Psoas muscle (tissue), 8 donors: Measurements from ENCODE around the gene ABHD3. TPM values are rescaled to one million over a fixed set of nuclear protein-coding genes. Genes with fewer than 3 reads are reported as not detected.
A peak's percentile ranks its signal among the peaks of the same experiment; 100 is the strongest.
"Not testable (repeated sequence)": the region's sequence is repeated elsewhere in the genome, so short reads cannot be mapped to it uniquely, and the experiment has no call there.

Experiments used
- ATAC-seq, 4 donors: fragments of 200-7000 bp; cut with Tn5 transposase; one replicate each; pipeline ENCODE4 v1.9.1; 2020; ENCODE audit warnings: moderate library complexity in 3 of 4, mild to moderate bottlenecking in 2 of 4
- DNase-seq, 2 donors: peaks; one replicate each; pipeline ENCODE4 v3.0.0-alpha.2; 2020
- H3K27ac ChIP-seq: fragments of 200-600 bp; one replicate; pipeline ENCODE4 v1.8.0; 2022
- H3K27me3 ChIP-seq, 3 donors: fragments of 200-600 bp in 1 of 3; one replicate each; pipeline versions ENCODE4 v1.6.1 to v1.8.0; 2013 to 2022; ENCODE audit warnings: low read length in 2 of 3, mild to moderate bottlenecking in 2 of 3, moderate library complexity in 1 of 3; ENCODE audit not compliant: insufficient read depth in 3 of 3
- H3K36me3 ChIP-seq, 2 donors: fragments of 200-600 bp in 1 of 2; one replicate each; pipeline versions ENCODE4 v1.6.1 to v1.8.0; 2013 to 2022; ENCODE audit warnings: low read depth in 1 of 2, mild to moderate bottlenecking in 1 of 2, moderate library complexity in 1 of 2; ENCODE audit not compliant: insufficient read depth in 1 of 2
- H3K4me1 ChIP-seq: fragments of 200-600 bp; one replicate; pipeline ENCODE4 v1.8.0; 2022
- H3K4me3 ChIP-seq: fragments of 200-600 bp; one replicate; pipeline ENCODE4 v1.8.0; 2022; ENCODE audit warnings: mild to moderate bottlenecking
- H3K9me3 ChIP-seq: fragments of 200-600 bp; one replicate; pipeline ENCODE4 v1.8.0; 2022
- WGBS, 3 donors: extraction: QIAGEN DNeasy Blood & Tissue Kit; methylation state at CpG; one replicate each; pipeline versions ENCODE4 v1.1.6 to v1.1.7; 2013; 5-methylcytosine and 5-hydroxymethylcytosine counted together
- intact Hi-C, 2 donors: fragments of 100-400 bp; cut with DNase I; formaldehyde crosslinking; loops; one replicate each; pipeline versions ENCODE4 v1.11.0 to v1.14.2; 2022
- polyA plus RNA-seq, 3 donors: library from polyadenylated mRNA; stranded (reverse); fragments of 200-250 nt; gene quantifications; one replicate each; pipeline ENCODE4 v1.2.3, GENCODE V29; 2013
- total RNA-seq, 4 donors: library from RNA; stranded (reverse); fragmentation: NEBNext Ultra II Directional in 2 of 4; extraction: Animal tissue kit (Norgen Biotek cat#: 25700) in 2 of 4; gene quantifications; one replicate each; pipeline versions ENCODE4 v1.2.1 to v1.2.4, GENCODE V29; 2021 to 2023
- TF ChIP-seq, protein P1 (sequence below): fragments of 200-600 bp; IDR thresholded peaks from one replicate; pipeline ENCODE4 v1.8.0; 2022; ENCODE audit warnings: antibody characterized with exemption
- donor health status: healthy with polysubstance abuse.
- donor health status: DM: no; HTN: no; CAD: no; lungs with moderate emphysema.
- donor health status: Bipolar disorder and iron deficiency.
- donor health status: healthy.
- donor health status: DM: yes; HTN: yes; CAD: no.
- donor health status: DM: no; HTN: no; CAD: no.
- donor health status: DM: no; HTN: no; CAD: no.
- donor health status: DM: yes; HTN: yes; CAD: no.

The ABHD3 gene
- total and polyA plus RNA-seq, 7 donors, result 3.8 to 12.4 (median 5.9) TPM

- TF ChIP-seq, protein P1, sequence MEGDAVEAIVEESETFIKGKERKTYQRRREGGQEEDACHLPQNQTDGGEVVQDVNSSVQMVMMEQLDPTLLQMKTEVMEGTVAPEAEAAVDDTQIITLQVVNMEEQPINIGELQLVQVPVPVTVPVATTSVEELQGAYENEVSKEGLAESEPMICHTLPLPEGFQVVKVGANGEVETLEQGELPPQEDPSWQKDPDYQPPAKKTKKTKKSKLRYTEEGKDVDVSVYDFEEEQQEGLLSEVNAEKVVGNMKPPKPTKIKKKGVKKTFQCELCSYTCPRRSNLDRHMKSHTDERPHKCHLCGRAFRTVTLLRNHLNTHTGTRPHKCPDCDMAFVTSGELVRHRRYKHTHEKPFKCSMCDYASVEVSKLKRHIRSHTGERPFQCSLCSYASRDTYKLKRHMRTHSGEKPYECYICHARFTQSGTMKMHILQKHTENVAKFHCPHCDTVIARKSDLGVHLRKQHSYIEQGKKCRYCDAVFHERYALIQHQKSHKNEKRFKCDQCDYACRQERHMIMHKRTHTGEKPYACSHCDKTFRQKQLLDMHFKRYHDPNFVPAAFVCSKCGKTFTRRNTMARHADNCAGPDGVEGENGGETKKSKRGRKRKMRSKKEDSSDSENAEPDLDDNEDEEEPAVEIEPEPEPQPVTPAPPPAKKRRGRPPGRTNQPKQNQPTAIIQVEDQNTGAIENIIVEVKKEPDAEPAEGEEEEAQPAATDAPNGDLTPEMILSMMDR, result no peak
- Histone ChIP-seq H3K4me3 (no peak overlapping the region), H3K27me3 (no peaks in the 10 kb centered on the region), H3K9me3 (no peaks in the 10 kb centered on the region), H3K36me3 (peaks cover 0 to 52% of the 10 kb centered on the region in 2 donors), H3K4me1 (no peaks in the 10 kb centered on the region), H3K27ac (no peak overlapping the region)
- ATAC-seq, result no peak
- intact Hi-C loops, result no loop called here
- 90 to 96% (median 96%) methylated on average over 1 of the region's 1 CpG for WGBS, 3 donors
- DNase-seq, result no peak
Measured at GRCh38 chr18:21650311-21650710, 54.3 kb downstream of the ABHD3 start.

- H3K36me3 ChIP-seq, ATAC-seq, intact Hi-C loops, H3K27ac ChIP-seq, H3K4me1 ChIP-seq, H3K27me3 ChIP-seq, H3K9me3 ChIP-seq, H3K4me3 ChIP-seq, DNase-seq: not testable (repeated sequence)
- 97 to 99% (median 97%) methylated on average over 5 of the region's 5 CpGs for WGBS, 3 donors
Measured at GRCh38 chr18:21640375-21640774, 64.2 kb downstream of the ABHD3 start.

DNA sequence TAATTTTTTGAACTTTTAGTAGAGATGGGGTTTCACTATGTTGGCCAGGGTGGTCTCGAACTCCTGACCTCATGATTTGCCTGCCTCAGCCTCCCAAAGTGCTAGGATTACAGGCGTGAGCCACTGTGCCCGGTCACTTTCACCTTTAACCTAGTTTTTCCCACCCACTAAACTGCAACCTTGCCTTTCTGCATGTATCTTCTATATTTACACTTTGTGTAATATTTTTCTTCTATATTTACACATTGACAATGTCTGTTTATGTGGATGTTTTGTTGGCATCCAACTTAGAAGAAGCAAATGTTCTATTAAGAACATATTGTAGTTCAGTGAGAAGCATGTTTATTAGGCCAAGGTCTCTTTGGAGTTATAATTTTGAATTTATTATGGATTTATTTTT lies 65.8 kb downstream of the ABHD3 start:
- H3K9me3 ChIP-seq, result no peaks in the 10 kb centered on the region
- H3K4me1 ChIP-seq, result no peaks in the 10 kb centered on the region
- ATAC-seq (peak in 3 of 4 donors; percentile 32 to 69 (median 50)), DNase-seq (no peak)
- H3K4me3 ChIP-seq, result no peak overlapping the region
- H3K36me3 ChIP-seq, result peaks cover 0 to 7% of the 10 kb centered on the region in 2 donors
- intact Hi-C loops, result no loop called here
- H3K27me3 ChIP-seq, result no peaks in the 10 kb centered on the region
- TF ChIP-seq, protein P1, result no peak
- 56 to 73% (median 65%) methylated on average over 3 of the region's 3 CpGs for WGBS, 3 donors
- no peak overlapping the region for H3K27ac ChIP-seq

- no peak for DNase-seq
- no peaks in the 10 kb centered on the region for H3K27me3 ChIP-seq
- intact Hi-C loops, result no loop called here
- H3K4me3 ChIP-seq, result no peak overlapping the region
- H3K4me1 ChIP-seq, result no peaks in the 10 kb centered on the region
- no peak for ATAC-seq
- 89 to 91% (median 90%) methylated on average over 13 of the region's 13 CpGs for WGBS, 3 donors
- no peaks in the 10 kb centered on the region for H3K9me3 ChIP-seq
- peaks cover 0 to 21% of the 10 kb centered on the region in 2 donors for H3K36me3 ChIP-seq
- H3K27ac ChIP-seq, result no peak overlapping the region
- TF ChIP-seq, protein P1, result no peak
Measured at GRCh38 chr18:21636769-21637168, 67.8 kb downstream of the ABHD3 start.

- Histone ChIP-seq H3K27me3 (no peaks in the 10 kb centered on the region), H3K36me3 (peaks cover 0 to 42% of the 10 kb centered on the region in 2 donors), H3K4me3 (no peak overlapping the region), H3K4me1 (no peaks in the 10 kb centered on the region), H3K27ac (no peak overlapping the region), H3K9me3 (no peaks in the 10 kb centered on the region)
- ATAC-seq, result no peak
- intact Hi-C loops, result no loop called here
- WGBS, 3 donors, result 90 to 94% (median 91%) methylated on average over 4 of the region's 4 CpGs
- TF ChIP-seq, protein P1, result no peak
- DNase-seq, result no peak
Measured at GRCh38 chr18:21634588-21635199, 69.9 kb downstream of the ABHD3 start.
